H1 (cell line): ENCODE results near the gene UBXN11. TPM values are rescaled to one million over a fixed set of nuclear protein-coding genes. Genes with fewer than 3 reads are reported as not detected.

Source experiments
- CTCF ChIA-PET: fragments of 300-600 bp; sonication (Branson Sonifier 250); formaldehyde crosslinking; loops from one replicate; lab custom pipeline; 2021; ENCODE audit not compliant: partially characterized antibody; lab: Charles Lee
- POLR2A ChIA-PET: fragments of 300-600 bp; sonication (Branson Sonifier 250); formaldehyde crosslinking; loops from one replicate; lab custom pipeline; 2021; ENCODE audit warnings: inconsistent platforms; ENCODE audit not compliant: partially characterized antibody; lab: Charles Lee
- DNase-seq, 2 experiments: peaks; one replicate each; pipeline versions ENCODE4 v3.0.0 to v3.0.0-alpha.2; 2010 to 2022; ENCODE audit warnings: low spot score in 2 of 2, low read depth in 1 of 2, mixed read lengths in 1 of 2
- FAIRE-seq: peaks from 2 replicates; lab custom pipeline; 2011; peaks lifted over from hg19 to GRCh38; lab: Jason Lieb, UNC
- H2AFZ ChIP-seq: 2 replicates; pipeline ENCODE4 v1.8.1; 2012; ENCODE audit warnings: low read length, inconsistent platforms
- H2AK5ac ChIP-seq: 2 replicates; pipeline ENCODE4 v1.6.1; 2013; ENCODE audit warnings: low read depth, low read length
- H2BK120ac ChIP-seq: replicated peaks from 2 replicates; pipeline ENCODE3; 2013; ENCODE audit warnings: low read depth, low read length, inconsistent platforms
- H2BK12ac ChIP-seq: 2 replicates; pipeline ENCODE4 v1.6.1; 2013; ENCODE audit warnings: low read depth, low read length
- H2BK15ac ChIP-seq: 2 replicates; pipeline ENCODE4 v1.6.1; 2013; ENCODE audit warnings: low read length
- H2BK20ac ChIP-seq: 2 replicates; pipeline ENCODE4 v1.6.1; 2013; ENCODE audit warnings: low read length
- H2BK5ac ChIP-seq: 2 replicates; pipeline ENCODE4 v1.6.1; 2013; ENCODE audit warnings: low read depth, low read length
- H3K14ac ChIP-seq: 2 replicates; pipeline ENCODE4 v1.6.1; 2013; ENCODE audit warnings: inconsistent platforms; ENCODE audit not compliant: insufficient read length
- H3K18ac ChIP-seq: 2 replicates; pipeline ENCODE4 v1.6.1; 2013; ENCODE audit warnings: low read length; ENCODE audit errors: extremely low read depth
- H3K23ac ChIP-seq: 2 replicates; pipeline ENCODE4 v1.6.1; 2013; ENCODE audit warnings: inconsistent platforms; ENCODE audit not compliant: insufficient read length
- H3K23me2 ChIP-seq: 2 replicates; pipeline ENCODE4 v1.6.1; 2013; ENCODE audit warnings: low read depth, low read length
- H3K27ac ChIP-seq: 2 replicates; pipeline ENCODE4 v1.6.1; 2011; ENCODE audit warnings: low read depth, low read length, inconsistent platforms
- H3K27me3 ChIP-seq, 4 experiments: replicated peaks in 1 of 4; 1 replicate in 1 of 4; 2 replicates in 3 of 4; pipeline versions ENCODE4 v1.6.1 to v1.8.1; 2011 to 2013; ENCODE audit warnings: low read length in 3 of 4, mild to moderate bottlenecking in 3 of 4, inconsistent platforms in 2 of 4, mixed read lengths in 2 of 4, moderate library complexity in 1 of 4; ENCODE audit not compliant: control insufficient read depth in 3 of 4, insufficient read depth in 3 of 4; ENCODE audit errors: extremely low read depth in 1 of 4
- H3K36me3 ChIP-seq, 4 experiments: 2 replicates each; pipeline versions ENCODE4 v1.6.1 to v1.8.1; 2011 to 2013; ENCODE audit warnings: mild to moderate bottlenecking in 4 of 4, low read length in 3 of 4, moderate library complexity in 2 of 4, control low read depth in 1 of 4, inconsistent platforms in 1 of 4; ENCODE audit not compliant: insufficient read depth in 4 of 4, control insufficient read depth in 2 of 4
- H3K4ac ChIP-seq: replicated peaks from 2 replicates; pipeline ENCODE3; 2013; ENCODE audit warnings: low read length, low read depth, mixed read lengths, inconsistent platforms; ENCODE audit not compliant: insufficient read length
- H3K4me1 ChIP-seq, 4 experiments: replicated peaks in 1 of 4; 1 replicate in 1 of 4; 2 replicates in 3 of 4; pipeline versions ENCODE4 v1.6.1 to v1.8.1; 2011 to 2013; ENCODE audit warnings: low read length in 3 of 4, inconsistent platforms in 2 of 4, mixed read lengths in 1 of 4; ENCODE audit not compliant: insufficient read depth in 4 of 4, control insufficient read depth in 3 of 4
- H3K4me2 ChIP-seq, 2 experiments: 2 replicates each; pipeline versions ENCODE4 v1.6.1 to v1.8.1; 2011 to 2013; ENCODE audit warnings: low read depth in 2 of 2, low read length in 2 of 2, control low read depth in 1 of 2, inconsistent platforms in 1 of 2, mild to moderate bottlenecking in 1 of 2; ENCODE audit not compliant: insufficient read depth in 1 of 2
- H3K4me3 ChIP-seq, 4 experiments: fragments of 200-600, 300-600 bp in 1 of 4; sonication (generic), shearing (Covaris generic), sonication (Bioruptor Twin) in 1 of 4; 2 replicates each; pipeline versions ENCODE4 v1.5.1 to v1.8.1; 2011 to 2016; ENCODE audit warnings: low read length in 4 of 4, low read depth in 3 of 4, control low read depth in 2 of 4, inconsistent platforms in 2 of 4, mild to moderate bottlenecking in 2 of 4, mixed read lengths in 1 of 4, moderate library complexity in 1 of 4; ENCODE audit not compliant: insufficient read depth in 2 of 4; ENCODE audit errors: extremely low read depth in 1 of 4
- H3K56ac ChIP-seq: replicated peaks from 2 replicates; pipeline ENCODE3; 2013; ENCODE audit warnings: low read depth, mild to moderate bottlenecking, mixed read lengths, low read length, inconsistent platforms; ENCODE audit not compliant: insufficient read length
- H3K79me1 ChIP-seq: 2 replicates; pipeline ENCODE4 v1.6.1; 2013; ENCODE audit warnings: low read depth, low read length, control low read depth
- H3K79me2 ChIP-seq, 2 experiments: 2 replicates each; pipeline versions ENCODE4 v1.6.1 to v1.8.1; 2012 to 2013; ENCODE audit warnings: low read length in 2 of 2, mild to moderate bottlenecking in 2 of 2, inconsistent platforms in 1 of 2; ENCODE audit not compliant: insufficient read depth in 2 of 2, control insufficient read depth in 1 of 2
- H3K9ac ChIP-seq, 4 experiments: replicated peaks in 1 of 4; 1 replicate in 1 of 4; 2 replicates in 3 of 4; pipeline versions ENCODE4 v1.6.1 to v1.8.1; 2011 to 2013; ENCODE audit warnings: low read depth in 3 of 4, low read length in 3 of 4, control low read depth in 2 of 4, mild to moderate bottlenecking in 2 of 4, moderate library complexity in 2 of 4, inconsistent platforms in 1 of 4; ENCODE audit errors: extremely low read depth in 1 of 4
- H3K9me3 ChIP-seq, 2 experiments: 2 replicates each; pipeline versions ENCODE4 v1.6.1 to v1.8.1; 2012 to 2013; ENCODE audit warnings: mild to moderate bottlenecking in 2 of 2, moderate library complexity in 2 of 2, control low read depth in 1 of 2, inconsistent platforms in 1 of 2, low read depth in 1 of 2, low read length in 1 of 2, mixed read lengths in 1 of 2; ENCODE audit not compliant: insufficient read depth in 2 of 2
- H4K20me1 ChIP-seq, 2 experiments: replicated peaks in 1 of 2; 2 replicates each; pipeline versions ENCODE3 to v1.8.1; 2011 to 2013; ENCODE audit warnings: inconsistent platforms in 2 of 2, low read length in 2 of 2, mild to moderate bottlenecking in 1 of 2; ENCODE audit not compliant: insufficient read depth in 2 of 2, control insufficient read depth in 1 of 2
- H4K5ac ChIP-seq: 2 replicates; pipeline ENCODE4 v1.6.1; 2013; ENCODE audit warnings: low read length, low read depth, mixed read lengths, inconsistent platforms; ENCODE audit not compliant: insufficient read length
- H4K8ac ChIP-seq: 2 replicates; pipeline ENCODE4 v1.8.0; 2013; ENCODE audit warnings: mild to moderate bottlenecking, moderate library complexity, low read length, inconsistent platforms; ENCODE audit not compliant: insufficient read depth; ENCODE audit errors: extremely low read depth
- H4K91ac ChIP-seq: replicated peaks from 2 replicates; pipeline ENCODE3; 2013; ENCODE audit warnings: low read length, mixed read lengths, inconsistent platforms; ENCODE audit not compliant: insufficient read length
- POLR2AphosphoS5 ChIP-seq: IDR thresholded peaks from 2 replicates; pipeline ENCODE4 v1.6.1; 2011; ENCODE audit warnings: low read depth, low read length
- WGBS, 2 experiments: shearing (Covaris generic) in 1 of 2; methylation state at CpG; one replicate each; pipeline versions ENCODE4 v1.1.6 to v1.1.7; 2013 to 2015; ENCODE audit warnings: low lambda C conversion rate in 2 of 2, mixed read lengths in 2 of 2, inconsistent platforms in 1 of 2, low coverage in 1 of 2, missing lambda C conversion rate in 1 of 2; ENCODE audit not compliant: insufficient replicate concordance in 2 of 2, insufficient coverage in 1 of 2, insufficient read length in 1 of 2; ENCODE audit errors: extremely low coverage in 1 of 2, missing lambda C conversion rate in 1 of 2; 5-methylcytosine and 5-hydroxymethylcytosine counted together
- polyA plus RNA-seq, 7 experiments: library from polyadenylated mRNA; depleted of rRNA in 3 of 7; stranded (reverse) in 5 of 7; unstranded in 2 of 7; fragments of >200 nt in 5 of 7; fragments of 200-250 nt in 2 of 7; gene quantifications; 1 replicate in 5 of 7; 2 replicates in 1 of 7; 4 replicates in 1 of 7; pipeline versions ENCODE4 v1.2.1 to v1.2.3, GENCODE V29; 2011 to 2013; ENCODE audit warnings: missing spikeins in 2 of 7, mixed read lengths in 2 of 7
- total RNA-seq: library from RNA; stranded (reverse); fragmentation: NEBNext Ultra II Directional; extraction: Animal tissue kit (Norgen Biotek cat#: 25700); gene quantifications from 2 replicates; pipeline ENCODE4 v1.2.1, GENCODE V29; 2021

UBXN11 gene
- total and polyA plus RNA-seq, 2 of the 8 experiments (the other 6 are each of a cell fraction or from before 2014, with no cell fraction given): 6.3 to 10.4 TPM

- Histone ChIP-seq H3K4me2 (no peak overlapping the region), H2AFZ (no peak overlapping the region), H2BK5ac (no peak overlapping the region), H2BK15ac (no peak overlapping the region), H3K23me2 (no peaks in the 10 kb centered on the region; the same call in 1 of the 2 replicates), H4K91ac (no peak overlapping the region), H4K8ac (no peak overlapping the region), H3K9me3 (no peaks in the 10 kb centered on the region), H3K18ac (no peak overlapping the region), H3K79me2 (no peaks in the 10 kb centered on the region), H3K56ac (no peak overlapping the region), H3K4ac (no peak overlapping the region), H3K14ac (no peak overlapping the region), H3K9ac (no peak overlapping the region), H3K4me3 (no peak overlapping the region), H3K79me1 (no peaks in the 10 kb centered on the region), H4K5ac (no peak overlapping the region), H3K23ac (no peak overlapping the region), H3K27ac (no peak overlapping the region), H3K27me3 (no peaks in the 10 kb centered on the region), H2BK12ac (peak overlapping the region; percentile 80; the same call in 1 of the 2 replicates), H3K36me3 (no peaks in the 10 kb centered on the region), H2AK5ac (no peak overlapping the region), H2BK120ac (no peak overlapping the region), H4K20me1 (no peaks in the 10 kb centered on the region), H3K4me1 (peaks cover 0 to 22% (median 17%) of the 10 kb centered on the region in 4 experiments; a peak in 6 of 7 replicates), H2BK20ac (no peak overlapping the region)
- DNase-seq: no peak
- WGBS, 2 experiments: 97% methylated on average over 4 of the region's 4 CpGs; no CpG with 5 or more reads in 1 of the 2 experiments
- FAIRE-seq: no peak
- POLR2A ChIA-PET: interaction anchor here (1.0 to 2.1 kb wide), 5 partner anchors 8 to 121 kb away, joined by 3 to 9 read pairs (median 5); partner anchors contain the start of gene CD52
- CTCF ChIA-PET: interaction anchor here (1.3 to 57.0 kb wide), 5 partner anchors 1 to 125 kb away, joined by 3 to 1530 read pairs (median 297); partner anchors contain the start of genes CD52, SH3BGRL3 and UBXN11
- TF ChIP-seq POLR2AphosphoS5: no peak
Observed at GRCh38 chr1:26291939-26292338, 14.5 kb downstream of the UBXN11 start.
